Heart left ventricle (tissue), 13 donors: ENCODE measurements around the gene SMOC1.

Experiments
- CTCF ChIP-seq, 12 donors: fragments of 200-600 bp; sonication (generic) in 4 of 12; IDR thresholded peaks; one replicate each; pipeline versions ENCODE4 v1.5.0 to v1.8.0; 2018 to 2022; ENCODE audit warnings: antibody characterized with exemption in 12 of 12, mild to moderate bottlenecking in 5 of 12
- POLR2A ChIP-seq, 2 donors: fragments of 450-650 bp; IDR thresholded peaks; one replicate each; pipeline ENCODE4 v1.6.1; 2017; ENCODE audit warnings: antibody characterized with exemption in 2 of 2, mild to moderate bottlenecking in 2 of 2, moderate library complexity in 2 of 2
- donor health status: ischemic (EF 13 %, LVEDD 7.1; RV severe dilation, severe dysfunction).
- donor health status: DM: no; HTN: yes; CAD: no.
- donor health status: DM: no; HTN: no; CAD: no.
- donor health status: ischemic (EF 25% LVEDD 6.9; RV normal size, moderate dysfunction).
- donor health status: ischemic (EF 25% LVEDD 5.7; RV mildly dilated, moderate dysfunction).
- donor health status: ischemic (EF 35%, LVEDD 5.7; RV mildly dilated, moderate dysfunction).
- donor health status: nonischemic (EF 11% LVEDD 7.7; RV severe dilation, severe dysfunction).
- donor health status: DM: yes; HTN: yes; CAD: no.
- donor health status: PGD.
- donor health status: ischemic (EF 29% LVEDD 5.4; RV normal size, mild dysfunction).
- donor health status: nonischemic (EF 23%, LVEDD 6.1; RV moderate dilation, normal function).

GRCh38 chr14:69945347-69945746 lies 66.1 kb downstream of the SMOC1 start:
- no peak for TF ChIP-seq CTCF (IDR thresholded peaks at IDR 0.05)
- TF ChIP-seq POLR2A (IDR thresholded peaks at IDR 0.05): no peak
